GM18502 (cell line): Measurements from ENCODE around the gene VENTX.
"Not testable (repeated sequence)": the region's sequence is repeated elsewhere in the genome, so short reads cannot be mapped to it uniquely, and the experiment has no call there.

Experiments used
- ATAC-seq: cut with Tn5 transposase; IDR thresholded peaks from one replicate; pipeline ENCODE4 v1.9.1; 2021; ENCODE audit warnings: mild to moderate bottlenecking; ENCODE audit not compliant: unreplicated experiment, poor library complexity

The VENTX gene

DNA sequence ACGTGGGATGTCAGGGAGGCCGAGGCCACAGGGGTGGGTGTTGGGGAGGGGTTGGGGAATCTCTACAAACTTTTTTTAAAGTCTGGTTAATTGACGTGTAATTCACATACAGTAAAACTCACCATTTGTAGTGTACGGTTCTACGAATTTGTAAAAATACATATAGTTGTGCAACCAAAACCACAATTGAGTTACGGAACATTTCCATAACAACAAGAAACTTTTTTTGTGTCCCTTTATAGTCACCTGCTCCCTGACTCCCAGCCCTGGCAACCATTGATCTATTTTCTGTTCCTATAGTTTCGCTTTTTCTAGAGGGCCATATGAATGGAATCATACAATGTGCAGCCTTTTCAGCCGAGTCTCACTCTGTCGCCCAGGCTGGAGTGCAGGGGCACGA lies 2.9 kb upstream of the VENTX start:
- ATAC-seq: not testable (repeated sequence)

DNA sequence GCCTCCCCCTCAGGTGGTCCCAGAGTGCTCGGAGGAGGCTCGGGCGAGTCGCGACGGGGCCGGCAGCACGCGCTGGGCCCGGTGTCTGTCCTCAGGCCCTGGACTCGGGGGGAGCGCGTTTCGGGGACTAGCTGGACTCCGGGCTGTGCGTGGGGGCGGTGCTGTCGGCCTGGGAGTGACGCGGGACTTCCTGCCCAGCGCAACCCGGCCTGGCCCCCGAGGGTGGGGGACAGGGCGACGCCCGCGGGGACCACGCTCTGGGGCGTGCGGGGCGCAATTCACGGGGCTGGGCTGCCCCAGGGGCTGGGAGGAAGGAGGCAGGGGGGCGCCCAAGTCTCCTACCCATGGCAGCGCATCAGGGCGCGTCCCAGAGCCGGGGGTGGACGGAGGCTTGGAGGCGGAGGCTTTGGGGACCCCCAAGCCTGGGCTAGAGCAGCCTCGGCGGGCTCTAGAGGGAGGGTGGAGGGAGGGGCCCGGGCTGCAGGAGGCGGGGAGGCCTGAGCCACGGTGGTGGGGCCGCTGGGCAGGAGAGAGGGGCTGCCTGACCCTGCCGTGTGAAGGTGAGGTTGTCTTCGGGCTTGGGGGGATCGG lies 2.3 kb upstream of the VENTX start:
- no peak for ATAC-seq

DNA sequence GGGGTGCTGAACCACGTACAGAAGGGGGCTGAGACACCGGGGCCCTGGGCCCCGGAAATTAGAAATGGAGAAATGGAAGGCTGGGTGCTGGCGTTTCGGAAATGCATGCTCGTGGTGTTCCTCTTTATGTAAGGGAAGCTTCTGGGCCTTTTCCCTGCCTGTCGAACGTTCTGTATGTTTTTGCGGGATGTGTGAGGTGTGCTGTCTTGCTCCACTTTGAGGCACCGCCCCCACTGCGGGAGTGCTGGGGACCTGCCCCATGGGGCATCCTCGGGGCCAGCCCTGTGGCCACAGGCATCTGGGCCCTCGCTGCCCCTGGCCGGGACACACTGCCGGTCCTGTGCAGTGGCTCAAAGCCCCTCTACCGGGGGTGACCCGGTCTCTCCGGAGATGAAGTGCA lies 1.7 kb upstream of the VENTX start:
- ATAC-seq: no peak

- no peak for ATAC-seq
These were observed 1.0 kb upstream of the VENTX start for GRCh38 chr10:133236401-133237240.

DNA sequence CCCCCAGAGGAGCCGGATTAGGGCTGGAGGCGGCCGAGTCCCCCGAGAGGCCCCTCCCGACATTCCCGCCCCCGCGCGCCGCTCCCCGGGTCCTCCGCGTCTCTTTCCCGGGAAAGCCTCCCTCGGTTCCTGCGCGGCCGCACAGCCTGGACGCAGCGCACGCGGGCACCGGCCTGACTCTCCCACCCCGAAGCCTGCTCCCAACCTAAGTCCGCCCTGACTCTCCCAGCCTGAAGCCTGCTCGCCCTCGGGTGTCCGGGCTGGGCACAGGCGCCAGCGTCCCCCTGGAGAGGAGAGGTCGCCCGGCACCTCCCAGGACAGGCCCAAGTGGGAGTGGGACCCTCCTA lies 441 bp upstream of the VENTX start:
- no peak for ATAC-seq

GRCh38 chr10:133238466-133238804 lies 780 bp downstream of the VENTX start:
- ATAC-seq: no peak

DNA sequence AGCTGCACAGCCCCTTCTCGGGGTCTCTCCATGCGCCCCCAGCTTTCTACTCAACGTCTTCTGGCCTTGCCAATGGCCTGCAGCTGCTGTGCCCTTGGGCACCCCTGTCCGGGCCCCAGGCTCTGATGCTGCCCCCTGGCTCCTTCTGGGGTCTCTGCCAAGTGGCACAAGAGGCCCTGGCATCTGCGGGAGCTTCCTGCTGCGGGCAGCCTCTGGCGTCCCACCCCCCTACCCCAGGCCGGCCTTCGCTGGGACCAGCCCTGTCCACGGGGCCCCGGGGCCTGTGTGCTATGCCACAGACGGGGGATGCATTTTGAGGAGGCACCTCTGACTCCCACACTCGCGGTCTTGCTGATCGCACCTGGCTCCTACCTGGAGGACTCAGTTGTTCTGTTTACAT lies 2.3 kb downstream of the VENTX start:
- ATAC-seq: no peak

DNA sequence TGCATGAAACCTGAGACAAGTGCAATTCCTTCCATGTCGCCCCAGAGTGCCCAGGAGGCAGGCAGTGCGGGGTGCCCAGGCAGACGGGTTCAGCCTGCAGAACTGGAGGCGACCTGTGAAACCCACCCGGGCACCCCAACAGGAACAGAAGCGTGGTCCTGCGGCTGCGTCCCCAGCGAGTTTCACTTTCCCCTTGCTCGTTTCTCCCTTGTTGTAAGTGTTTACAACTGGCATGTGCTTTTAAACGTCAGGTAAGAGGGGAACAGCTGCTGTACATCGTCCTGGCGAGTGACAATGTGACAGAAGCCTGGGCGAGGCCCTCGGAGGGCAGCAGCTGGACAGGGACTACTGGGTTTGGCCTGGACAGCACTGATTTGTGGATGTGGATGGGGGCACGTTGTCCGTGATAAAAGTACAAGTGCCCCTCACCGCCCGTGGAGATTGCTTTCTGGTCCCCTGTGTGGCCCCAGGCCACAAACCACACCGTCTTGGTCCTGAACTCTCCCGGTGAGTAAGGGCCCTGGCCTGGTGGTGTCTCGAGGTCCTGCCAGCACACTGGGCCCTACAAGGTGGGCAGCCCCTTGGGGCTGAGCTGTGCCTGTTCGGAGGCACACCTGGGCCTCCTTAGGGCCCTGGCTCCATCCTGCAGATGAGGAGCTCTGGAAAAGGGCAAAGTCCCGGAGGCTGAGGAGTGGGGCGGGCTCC lies 4.0 kb downstream of the VENTX start:
- peak; percentile 64 for ATAC-seq

DNA sequence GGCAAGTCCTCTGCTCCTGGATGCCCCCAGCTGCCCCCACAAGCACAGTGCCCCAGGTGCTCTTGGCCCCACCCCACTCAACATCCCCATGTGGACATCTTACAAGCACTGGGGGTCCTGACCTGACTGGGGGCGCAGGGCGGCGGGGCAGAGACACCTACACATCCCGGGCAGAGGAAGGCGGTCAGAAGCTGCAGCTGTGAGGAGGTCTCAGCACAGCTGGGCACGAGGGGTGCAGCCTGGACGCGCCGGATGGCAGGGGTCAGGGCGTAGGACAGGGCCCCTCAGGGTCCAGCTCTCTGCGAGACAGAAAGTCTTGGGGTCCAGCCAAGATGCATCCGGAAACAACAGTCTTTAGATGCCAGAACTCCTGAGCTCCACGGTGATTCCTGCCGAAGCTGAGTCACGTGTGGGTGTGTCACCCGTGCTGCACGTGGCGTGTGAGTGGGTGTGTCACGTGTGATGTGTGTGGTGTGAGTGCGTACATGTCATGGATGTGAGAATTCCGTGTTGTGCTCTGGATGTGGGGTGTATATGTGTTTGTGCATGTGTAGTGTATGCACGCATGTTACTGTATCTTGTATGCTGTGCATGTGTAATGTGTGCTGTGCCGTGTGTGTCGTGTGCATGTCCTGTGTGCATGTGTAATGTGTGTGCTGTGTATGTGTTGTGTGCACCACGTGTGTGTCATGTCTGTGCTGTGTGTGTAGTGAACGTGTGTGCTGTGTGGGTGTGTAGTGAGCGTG lies 5.1 kb downstream of the VENTX start:
- ATAC-seq: no peak

DNA sequence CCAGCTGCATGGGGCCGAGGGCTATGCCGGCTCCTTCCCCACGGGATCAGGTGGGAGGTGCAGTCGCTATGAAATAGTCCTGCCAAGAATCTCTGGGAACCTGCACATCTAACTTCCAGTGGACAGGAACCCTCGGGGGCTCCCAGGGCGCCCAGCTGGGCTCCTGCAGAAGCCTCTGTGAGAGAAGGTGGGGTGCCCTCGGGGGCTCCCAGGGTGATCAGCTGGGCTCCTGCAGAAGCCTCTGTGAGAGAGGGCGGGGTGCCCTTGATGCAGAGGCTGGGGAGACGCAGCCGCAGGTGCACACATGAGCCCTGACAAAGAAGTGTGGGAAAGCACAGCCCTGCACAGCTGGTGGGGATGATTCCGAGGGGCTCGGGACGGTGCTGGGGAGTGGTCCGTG lies 5.9 kb downstream of the VENTX start:
- ATAC-seq: no peak

GRCh38 chr10:133245439-133246235 lies 8.0 kb downstream of the VENTX start:
- no peak for ATAC-seq

DNA sequence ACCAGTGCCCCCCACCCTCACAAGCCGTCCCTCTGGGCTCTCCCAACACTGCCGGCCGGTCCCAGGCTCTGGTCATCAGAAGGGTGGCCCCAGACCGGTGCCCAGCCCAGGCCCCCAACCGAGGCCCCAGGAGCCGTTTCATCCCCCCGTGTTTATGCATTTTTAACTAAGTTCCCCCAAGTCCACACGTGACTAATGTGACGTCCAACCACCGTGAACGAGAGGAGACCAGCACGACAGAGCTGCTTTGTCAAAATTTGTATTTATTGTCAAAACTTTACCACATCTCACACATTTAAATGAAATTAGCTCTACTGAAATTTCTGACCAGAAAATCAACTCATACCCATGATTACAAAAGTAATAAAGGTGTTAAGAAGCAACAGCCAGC lies 8.6 kb downstream of the VENTX start:
- ATAC-seq: no peak

DNA sequence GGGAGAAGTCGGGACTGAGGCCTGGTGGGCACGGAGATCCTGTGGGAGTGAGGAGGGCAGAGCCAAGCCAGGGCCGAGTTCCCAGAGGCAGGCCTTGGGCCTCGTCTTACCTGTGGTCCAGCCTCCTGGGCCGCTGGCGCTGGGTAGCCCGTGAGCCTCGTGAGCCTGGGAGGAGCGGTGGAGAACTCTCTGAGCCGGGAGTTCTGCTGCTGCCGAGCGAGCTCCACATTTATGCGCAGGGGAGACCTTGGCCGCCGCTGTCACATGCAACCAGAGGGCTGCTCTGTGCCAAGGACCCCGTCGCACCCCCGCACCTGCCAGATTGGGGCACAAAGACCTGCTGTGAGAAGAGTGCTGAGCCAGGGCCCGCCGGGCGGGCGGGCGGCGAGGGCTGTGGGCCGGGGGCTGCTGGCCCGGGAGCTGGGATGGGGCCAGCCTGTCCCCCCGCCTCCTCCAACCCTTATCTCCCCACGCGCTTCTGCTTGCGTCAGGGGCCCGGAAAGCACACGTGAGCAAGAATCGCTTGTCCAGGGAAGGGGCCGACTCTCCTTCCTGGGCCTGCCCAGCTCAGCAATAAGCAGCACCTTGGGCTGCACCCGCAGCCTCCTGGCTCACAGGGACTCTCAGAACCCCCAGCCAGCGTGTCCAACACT lies 10.2 kb downstream of the VENTX start:
- ATAC-seq: no peak

DNA sequence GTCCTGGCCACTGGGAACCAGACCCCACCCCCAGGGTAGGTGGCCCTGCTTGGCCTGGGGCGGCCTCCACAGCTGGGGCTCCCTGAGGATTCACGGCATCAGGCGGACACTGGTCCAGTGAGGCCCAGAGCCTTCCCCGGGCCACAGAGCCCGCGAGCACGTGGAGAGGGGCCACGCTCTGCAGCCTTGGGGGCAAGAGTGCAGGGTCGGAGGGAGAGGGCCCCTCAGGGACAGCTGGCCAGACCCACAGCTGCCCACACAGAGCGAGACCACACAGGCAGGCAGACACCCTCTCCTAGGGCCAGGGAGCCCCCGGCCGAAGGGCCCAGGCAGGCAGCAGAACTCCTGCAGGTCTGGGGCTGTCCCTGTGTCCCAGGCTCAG lies 10.7 kb downstream of the VENTX start:
- no peak for ATAC-seq

GRCh38 chr10:133249094-133249780 lies 11.6 kb downstream of the VENTX start:
- ATAC-seq: no peak

DNA sequence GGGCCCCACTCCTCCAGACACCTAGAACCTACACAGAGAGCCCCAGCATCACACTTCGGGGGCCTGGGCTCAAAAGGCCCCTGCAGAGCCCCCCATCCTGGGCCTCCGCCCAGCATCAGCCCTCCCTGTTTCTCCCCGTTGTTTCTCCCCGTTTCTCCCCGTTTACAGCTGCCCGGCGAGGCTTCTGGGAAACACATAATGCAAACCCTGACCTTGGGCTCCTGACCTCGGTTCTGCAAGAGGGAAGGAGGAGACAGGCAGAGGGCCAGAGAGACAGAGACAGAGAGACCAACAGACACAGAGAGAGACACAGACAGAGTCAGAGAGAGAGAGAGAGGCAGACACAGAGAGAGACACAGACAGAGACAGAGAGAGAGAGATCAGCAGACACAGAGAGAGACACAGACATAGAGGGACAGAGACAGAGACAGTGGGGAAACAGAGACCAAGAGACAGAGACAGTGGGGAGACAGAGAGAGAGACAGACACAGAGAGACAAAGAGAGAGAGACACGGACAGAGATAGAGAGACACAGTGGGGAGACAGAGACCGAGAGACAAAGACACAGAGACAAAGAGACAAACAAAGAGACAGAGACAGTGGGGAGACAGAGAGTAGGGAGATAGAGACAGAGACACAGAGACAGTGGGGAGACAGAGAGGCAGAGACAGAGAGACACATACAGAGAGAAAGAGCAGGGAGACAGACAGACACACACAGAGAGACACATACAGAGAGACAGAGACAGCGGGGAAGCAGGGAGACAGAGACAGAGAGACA lies 12.5 kb downstream of the VENTX start:
- ATAC-seq: no peak

DNA sequence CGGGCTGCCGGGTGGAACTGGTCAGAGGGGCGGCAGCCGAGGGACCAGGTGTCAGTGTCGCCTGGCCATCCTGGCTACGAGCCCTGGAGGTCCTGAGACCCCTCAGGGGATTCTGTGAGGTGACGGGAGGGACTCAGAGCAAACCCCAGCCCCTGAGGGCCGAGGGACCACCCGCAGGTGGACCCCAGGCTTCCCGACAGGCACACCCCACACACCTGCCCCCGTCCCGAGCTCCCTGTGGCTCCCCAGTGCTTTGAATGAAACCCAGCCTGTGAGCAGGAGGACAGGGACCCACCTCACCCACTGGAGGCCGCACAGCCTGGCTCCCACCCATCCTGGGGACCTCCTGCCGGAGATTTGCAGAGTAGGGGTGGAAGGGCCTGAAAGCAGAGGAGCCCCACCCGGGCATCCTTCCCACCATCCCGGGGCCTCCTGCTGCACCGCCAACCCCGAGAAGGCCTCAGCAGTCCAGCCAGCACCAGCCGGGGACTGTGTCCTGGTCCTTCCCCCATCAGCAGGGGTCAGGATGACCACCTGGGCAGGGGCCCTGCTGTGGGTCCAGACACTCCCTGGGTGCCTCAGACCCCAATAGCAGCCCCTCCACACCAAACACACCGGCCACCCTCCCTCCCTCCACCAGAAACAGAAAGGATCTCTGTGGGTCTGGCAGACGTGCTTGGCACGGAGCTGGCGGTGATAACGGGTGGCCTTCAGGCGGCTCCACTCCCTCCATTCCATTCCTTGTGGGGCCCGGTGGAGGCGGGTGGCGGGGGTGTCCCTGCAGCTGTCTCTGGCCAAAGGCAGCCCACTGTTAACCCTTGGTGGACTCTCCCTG lies 13.9 kb downstream of the VENTX start:
- no peak for ATAC-seq

- ATAC-seq: no peak
These were observed 14.5 kb downstream of the VENTX start for GRCh38 chr10:133252223-133252552.
